SIG-M5 treated with dmso at 0.1 percent for 504 hours (cell line): ENCODE results near the gene PSMC3.

Experiments
- DNase-seq: peaks from one replicate; lab custom pipeline; 2025; ENCODE audit not compliant: unreplicated experiment; lab: John Stamatoyannopoulos, UW

PSMC3 gene

DNA sequence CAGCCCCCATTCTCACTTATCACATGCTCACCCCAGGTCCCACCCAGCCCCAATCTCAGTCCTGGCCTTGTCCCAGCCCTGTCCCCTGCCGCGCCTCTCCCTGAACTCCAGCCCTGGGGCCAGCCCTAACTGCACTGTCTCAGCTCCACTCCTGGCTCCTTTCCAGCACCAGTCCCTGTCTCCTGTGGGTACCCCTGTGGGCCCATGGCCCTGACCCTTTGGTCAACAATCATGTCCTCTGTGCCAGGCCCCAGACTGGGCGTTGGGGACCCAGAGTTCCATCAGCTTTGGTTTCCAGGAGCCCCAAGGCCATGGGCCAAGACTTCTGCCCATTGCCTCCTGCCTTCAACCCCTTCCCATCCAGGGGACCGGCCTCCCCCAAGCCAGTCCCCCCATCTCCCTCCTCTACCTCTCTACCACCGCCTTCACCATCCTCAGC lies 48.6 kb downstream of the PSMC3 start:
- DNase-seq: no peak

- peak; percentile 80 for DNase-seq
Observed at GRCh38 chr11:47376525-47377371, 49.5 kb downstream of the PSMC3 start.

DNA sequence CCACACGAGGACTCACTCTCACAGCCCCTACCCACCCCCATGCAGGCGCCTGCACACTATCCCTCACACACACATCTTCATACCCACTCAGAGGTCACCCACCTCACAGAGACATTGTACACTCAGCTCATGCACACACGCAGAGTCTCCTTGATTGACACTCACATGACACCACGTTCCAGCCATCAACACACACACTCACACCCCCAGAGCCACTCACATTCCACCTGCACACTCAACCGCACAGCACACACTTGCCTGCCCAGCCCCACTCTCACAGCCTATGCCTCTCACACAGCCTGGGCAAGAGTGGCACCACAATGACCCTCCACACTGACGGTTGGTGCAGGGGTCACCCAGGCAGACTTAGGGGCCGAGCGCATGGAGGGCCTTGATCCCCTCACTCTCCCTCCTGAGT lies 50.1 kb downstream of the PSMC3 start:
- DNase-seq: no peak

DNA sequence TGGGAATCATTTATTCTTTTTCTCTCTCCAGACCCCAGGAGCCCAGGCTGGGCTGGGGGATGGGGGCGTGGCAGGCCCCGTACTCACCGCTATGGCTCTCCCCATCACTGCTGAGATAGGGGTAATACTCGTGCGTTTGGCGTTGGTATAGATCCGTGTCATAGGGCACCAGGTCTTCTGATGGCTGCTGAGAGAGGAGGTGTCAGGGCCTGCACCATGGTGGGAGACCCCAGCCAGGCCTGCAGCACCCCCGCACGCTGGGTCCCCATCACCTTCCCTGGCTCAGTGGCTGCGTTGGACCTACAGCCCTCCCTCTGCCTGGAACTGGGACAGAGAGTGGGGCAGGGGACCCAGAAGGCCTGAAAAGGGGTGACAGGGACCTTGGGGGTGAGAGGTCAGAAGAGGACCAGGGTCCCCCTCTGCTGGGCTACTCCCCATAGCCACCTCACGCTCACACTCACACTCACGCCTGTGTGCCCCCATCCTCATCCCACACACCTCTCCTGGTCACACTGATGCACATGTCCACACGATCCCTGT lies 50.6 kb downstream of the PSMC3 start:
- no peak for DNase-seq

DNA sequence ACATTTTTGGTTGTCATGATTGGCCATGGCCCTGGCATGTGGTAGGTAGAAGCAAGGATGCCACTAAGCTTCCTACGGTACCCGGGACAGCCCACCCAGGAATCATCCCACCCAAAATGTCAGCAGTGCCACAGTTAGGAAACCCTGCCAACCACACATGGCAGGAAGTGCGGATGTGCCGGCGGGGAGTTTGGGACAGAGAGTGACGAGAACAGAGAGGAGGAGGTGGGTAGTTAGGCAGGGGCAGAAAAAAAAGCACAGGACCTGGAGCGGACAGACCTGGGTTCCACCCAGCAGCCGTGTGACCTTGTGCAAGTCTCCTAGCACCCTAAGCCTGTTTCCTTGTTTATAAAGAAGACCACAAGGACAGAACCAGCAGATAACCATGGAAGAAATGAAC lies 51.2 kb downstream of the PSMC3 start:
- peak; percentile 33 for DNase-seq

DNA sequence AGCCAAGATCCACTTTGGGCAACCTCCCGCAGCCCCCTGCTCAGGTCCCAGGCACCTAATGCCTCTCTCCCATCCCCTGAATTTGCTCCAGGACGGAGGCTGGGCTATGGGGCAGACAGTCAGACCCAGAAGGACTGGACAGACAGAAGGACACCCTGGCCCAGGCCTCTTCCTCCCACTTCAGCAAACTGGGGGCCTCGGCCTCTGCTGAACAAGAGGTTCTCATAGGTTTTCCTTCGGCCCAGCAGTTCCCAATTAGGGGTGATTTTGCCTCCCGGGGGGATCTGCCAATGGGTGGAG lies 51.6 kb downstream of the PSMC3 start:
- no peak for DNase-seq

- peak; percentile 43 for DNase-seq
Observed at GRCh38 chr11:47373876-47374719, 52.1 kb downstream of the PSMC3 start.

GRCh38 chr11:47372422-47372821 lies 53.8 kb downstream of the PSMC3 start:
- DNase-seq: no peak

- DNase-seq: no peak
Observed at GRCh38 chr11:47369676-47370075, 56.6 kb downstream of the PSMC3 start.
